NCI-H128 (cell line): ENCODE data around the gene MAGI1.
"Not testable (repeated sequence)": the region's sequence is repeated elsewhere in the genome, so short reads cannot be mapped to it uniquely, and the experiment has no call there.

Experiments
- DNase-seq: peaks from one replicate; lab custom pipeline; 2025; ENCODE audit not compliant: unreplicated experiment; lab: John Stamatoyannopoulos, UW

MAGI1 gene

DNA sequence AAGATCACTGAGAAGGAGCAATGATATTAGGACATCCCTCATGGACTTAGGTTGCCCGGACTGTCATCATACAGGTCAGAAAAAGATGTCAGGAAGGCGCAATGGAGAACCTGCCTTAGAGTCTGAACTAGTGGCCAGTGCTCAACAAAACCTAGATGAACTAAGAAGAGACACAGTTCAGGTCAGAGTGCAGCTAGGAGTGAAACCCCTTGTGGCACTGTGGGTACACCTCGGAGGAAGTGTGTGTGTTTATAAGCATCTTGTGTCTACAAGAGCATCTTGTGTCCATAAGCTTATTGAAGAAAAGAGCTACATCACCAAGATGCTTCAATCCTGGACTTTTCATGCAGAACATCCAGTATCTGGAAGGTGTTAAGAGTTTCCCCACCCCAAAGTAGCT, 315.7 kb downstream of the MAGI1 start:
- DNase-seq: no peak

DNA sequence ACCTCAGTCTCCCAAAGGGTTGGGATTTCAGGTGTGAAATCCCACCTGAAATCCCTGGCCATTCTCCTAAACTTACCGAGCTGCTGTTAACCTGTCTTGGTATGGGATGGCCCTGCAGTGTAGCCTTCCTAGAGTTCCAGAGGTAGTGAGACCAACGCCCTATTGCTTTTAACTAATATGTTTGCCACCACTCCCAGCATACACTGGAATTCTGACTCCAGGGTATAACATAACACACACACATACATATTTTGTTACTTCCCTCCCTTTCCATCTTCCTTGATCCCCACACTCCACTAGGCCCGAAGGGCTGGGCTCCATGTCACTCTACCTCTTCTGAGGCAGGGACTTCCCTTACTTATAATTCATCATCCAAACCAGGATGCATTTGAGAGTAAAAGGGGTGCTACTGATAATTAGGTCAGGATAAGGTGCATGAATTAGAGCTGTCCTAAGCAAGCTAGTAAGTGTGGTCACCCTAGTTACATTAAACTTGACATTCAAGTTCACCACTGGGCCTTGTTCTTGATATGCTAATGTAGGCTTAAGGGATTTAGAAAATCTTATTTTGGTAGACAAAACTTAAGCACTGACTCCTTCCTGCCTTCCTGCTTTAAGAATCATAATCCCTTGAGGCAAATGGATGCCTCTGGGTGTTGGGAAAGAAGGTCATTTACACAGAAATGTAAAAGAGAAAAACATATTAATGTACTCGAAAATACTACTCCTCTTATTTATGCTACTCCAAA, 317.6 kb downstream of the MAGI1 start:
- no peak for DNase-seq

DNA sequence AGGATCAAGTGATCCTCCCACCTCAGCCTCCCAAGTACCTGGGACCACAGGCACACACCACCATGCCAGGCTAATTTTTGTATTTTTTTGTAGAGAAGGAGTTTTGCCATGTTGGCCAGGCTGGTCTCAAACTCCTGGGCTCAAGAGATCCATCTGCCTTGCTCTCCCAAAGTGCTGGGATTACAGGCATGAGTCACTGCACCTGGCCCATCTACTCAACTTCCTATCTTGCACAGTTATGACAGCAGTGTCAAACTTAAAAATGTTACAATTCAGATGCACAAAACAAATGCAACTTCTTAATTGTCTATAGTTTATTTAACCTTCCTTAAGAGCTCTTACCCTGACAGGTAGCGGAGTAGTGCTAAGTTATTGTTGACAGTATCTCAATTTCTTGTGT, 319.1 kb downstream of the MAGI1 start:
- not testable (repeated sequence) for DNase-seq

DNA sequence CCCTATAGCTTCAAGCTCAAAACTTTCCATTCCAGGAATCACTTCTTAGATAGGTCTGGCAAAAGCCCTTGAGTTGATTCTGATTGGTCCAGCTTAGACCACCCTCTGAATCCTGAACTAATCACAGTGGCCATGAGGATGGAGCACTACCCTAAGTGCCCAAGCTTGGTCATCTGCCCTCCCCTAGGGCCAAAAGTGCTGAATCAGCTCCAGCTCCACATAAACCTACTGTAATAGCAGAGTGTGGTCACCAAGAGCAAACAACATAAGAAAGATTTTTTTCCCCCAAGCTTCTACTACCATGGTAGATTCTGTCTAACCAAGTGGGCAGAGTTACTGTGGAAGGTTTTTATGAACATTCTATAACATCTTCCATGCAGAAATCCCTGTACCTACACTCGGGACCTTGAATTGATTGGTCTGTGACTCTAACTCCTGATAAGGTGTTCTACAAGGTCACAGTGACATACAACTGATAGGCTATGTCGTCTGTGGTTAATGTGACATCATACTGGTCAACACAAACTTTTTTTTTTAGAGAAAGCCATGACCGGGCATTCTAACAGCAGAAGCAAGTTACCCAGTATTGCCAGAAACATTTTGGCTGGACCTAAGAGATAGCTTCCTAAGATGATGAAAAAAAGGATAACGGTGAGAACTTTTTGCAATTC, 320.9 kb downstream of the MAGI1 start:
- DNase-seq: no peak

DNA sequence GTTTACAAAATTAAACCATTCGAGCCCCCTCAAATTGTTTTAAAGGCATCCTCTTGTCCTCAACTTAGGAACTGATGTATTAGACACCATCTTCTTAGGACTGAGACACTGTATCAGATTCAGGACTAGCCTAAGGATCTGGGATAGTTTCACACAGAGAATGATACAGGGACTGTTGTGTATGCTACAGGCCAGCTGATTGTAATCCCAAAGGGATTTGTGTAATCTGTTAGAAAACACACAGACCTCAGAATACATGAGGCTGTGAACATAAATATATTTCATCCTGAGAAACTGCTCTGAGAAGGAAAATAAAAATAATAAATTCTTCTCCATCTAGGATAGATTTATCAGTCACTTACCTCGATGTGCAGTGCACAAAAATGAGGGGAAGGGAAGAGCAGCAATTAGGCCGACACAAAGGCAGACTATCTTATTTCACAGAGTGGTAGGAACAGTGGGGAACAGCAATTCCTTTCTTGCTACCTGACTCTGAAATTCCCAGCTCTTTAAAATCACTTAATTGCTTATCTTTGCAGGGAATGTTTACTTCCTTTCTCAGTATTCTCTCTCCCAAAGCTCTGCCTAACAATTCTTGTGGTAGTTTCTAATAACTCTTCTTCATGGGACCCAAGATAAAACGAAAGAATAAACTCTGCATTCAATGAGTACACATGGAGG, 322.5 kb downstream of the MAGI1 start:
- DNase-seq: no peak

DNA sequence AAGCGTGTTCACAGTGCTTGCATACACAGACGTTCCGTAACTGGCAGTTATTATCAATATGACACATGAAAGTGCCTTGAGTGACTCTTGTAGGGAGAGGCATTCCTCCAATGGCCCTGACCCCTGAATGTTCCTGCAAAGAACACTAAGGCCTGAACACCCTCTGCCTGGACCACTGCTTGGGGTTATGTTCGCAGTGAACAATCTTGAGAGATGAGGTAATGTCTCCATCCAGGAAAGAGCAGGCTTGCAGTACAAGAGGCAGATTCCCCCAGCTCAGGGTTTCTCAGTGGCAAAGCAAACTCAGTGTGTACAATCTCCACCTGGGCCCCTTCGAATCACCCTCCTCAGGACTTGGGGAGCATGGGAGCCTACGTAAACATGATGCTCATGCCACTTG, 324.6 kb downstream of the MAGI1 start:
- no peak for DNase-seq

DNA sequence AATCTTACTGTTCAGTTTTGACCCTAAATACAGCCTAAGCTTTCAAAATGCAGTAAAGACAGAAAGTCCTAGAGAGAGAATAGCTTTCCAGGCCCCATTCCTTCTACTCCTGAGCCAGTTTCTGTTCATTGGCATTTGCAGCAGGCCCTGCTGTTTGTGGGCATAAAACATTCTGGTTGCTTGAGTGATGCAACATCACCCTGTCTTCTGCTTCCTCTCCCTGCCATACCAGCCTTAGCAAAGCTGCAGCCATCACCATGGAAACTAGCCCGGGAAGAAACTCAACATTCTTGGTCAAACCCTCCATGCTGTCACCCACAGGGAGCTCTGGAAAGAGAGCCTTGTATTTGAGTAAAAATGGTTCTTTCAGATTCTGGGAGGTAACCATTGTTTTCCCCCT, 325.7 kb downstream of the MAGI1 start:
- DNase-seq: no peak

DNA sequence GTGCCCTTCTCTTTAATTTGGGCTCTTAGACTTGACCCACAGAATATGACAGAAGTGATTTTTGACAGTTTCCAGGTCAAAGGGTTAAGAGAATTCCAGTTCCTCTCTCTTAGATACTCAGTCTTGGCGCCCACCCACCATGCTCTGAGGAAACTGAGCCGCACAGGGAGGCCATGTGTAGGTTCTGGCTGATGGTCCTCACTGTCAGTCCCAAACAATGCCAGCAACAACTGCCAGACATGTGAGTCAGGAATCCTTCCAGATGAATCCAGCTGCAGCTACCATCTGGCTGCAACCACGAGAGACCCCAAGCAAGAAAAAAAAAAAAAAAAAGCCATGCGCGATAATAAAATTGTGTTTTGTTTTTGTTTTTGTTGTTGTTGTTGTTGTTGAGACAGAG, 326.6 kb downstream of the MAGI1 start:
- no peak for DNase-seq

DNA sequence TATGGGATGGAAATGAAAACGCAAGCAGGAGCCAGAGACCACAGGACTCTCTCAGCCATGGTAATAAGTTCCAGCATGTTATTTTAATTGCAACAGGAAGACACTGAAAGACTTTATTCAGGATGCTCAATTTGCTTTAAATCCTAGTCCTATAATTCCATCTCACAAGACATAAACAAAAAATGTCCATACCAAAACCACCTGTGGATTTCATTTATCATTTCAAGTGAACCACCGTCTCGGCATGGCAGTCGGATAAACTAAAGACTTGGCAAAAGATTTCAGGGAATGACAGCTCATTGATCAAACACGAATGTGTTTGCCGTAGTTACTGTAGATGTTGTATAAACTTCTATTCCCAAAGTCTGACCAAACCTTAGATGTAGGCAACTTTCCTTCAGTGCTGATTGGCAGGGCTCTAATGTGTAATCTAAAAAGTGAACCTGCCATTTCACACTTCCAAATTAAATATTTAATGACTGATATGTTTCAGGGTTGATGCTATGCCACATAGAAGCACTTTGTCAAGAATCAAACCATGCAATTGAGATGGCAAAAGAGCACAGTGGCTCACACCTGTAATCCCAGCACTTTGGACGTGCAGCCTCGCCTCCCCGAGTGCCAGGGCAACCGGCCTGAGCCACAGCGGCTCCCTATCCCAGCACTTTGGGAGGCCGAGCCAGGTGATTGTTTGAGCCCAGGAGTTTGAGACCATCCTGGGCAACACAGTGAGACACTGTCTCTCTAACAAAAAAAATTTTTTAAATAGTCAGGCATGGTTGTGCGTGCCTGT, 331.7 kb downstream of the MAGI1 start:
- DNase-seq: no peak

DNA sequence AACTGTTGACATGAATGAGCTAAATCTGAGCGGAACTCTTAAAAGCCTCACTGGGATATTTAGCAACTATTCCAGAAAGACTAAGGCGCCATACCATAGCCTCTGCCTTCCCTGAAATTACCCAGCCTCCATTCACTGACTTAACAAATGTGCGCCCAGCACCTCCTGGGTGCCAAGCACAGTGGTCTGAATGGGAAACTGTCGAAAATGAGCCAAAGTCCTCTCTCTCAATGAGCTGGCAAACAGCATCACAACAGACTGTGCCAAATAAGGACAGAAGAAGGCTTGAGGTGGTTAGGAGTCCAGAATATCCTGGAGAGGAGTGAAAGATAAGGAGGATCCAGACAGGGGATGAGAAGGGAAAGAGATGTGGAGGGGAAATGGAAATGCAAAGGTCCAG, 332.4 kb downstream of the MAGI1 start:
- DNase-seq: no peak

DNA sequence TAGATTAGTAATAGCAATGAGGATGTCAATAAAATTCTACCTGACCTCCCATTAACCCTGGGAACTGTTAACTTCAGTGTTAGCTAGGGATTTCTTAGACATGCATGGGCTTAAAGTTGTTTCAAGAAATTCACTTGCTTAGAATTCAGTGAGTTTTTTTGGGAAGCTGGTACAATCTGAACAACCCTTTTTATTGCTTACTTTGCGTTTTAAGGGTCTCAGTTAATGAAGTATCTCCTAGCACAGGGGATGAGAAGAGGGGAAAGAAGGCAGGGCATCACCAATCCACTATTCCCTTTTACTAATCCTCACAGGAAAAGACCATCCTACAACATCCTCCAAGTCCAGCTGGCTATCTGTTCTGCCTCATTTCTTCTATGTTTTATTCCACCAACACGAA, 334.9 kb downstream of the MAGI1 start:
- DNase-seq: no peak

DNA sequence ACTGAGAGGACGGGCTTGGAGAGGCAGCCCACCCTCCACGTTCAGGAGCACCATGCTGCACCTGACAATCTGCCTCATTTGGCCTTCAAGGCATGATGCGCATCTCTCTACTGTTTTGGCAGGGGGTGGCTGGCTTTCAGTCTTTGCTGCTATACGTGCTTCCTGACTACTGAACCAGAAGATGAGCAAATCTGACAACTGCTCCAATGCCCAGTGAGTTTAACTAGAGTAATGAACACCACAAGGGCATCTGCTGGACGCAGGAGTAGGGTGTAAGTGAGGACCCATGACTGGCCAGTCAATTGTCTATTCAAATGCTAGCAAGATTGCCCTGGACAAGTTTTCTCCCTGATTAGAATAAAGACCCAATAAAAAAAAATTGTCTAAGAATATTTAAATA, 335.7 kb downstream of the MAGI1 start:
- DNase-seq: no peak

DNA sequence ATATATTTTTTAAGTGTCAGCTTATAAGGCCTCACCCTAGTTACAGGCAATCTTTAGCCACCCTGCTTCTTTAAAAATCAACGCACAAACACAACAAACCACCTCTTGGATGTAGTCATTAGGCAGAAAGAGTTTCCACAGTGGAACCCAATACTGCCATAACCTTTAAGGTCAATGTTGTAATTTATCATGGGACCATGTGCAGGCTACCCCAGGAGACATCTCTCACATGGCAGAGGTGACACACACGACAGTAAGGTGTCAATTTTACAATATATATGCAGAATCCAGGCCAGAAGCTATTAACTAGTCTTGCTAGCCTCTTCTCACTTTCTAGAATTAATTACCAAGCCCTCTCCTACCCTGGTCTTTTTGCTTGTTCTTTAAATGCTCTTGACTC, 336.5 kb downstream of the MAGI1 start:
- no peak for DNase-seq

DNA sequence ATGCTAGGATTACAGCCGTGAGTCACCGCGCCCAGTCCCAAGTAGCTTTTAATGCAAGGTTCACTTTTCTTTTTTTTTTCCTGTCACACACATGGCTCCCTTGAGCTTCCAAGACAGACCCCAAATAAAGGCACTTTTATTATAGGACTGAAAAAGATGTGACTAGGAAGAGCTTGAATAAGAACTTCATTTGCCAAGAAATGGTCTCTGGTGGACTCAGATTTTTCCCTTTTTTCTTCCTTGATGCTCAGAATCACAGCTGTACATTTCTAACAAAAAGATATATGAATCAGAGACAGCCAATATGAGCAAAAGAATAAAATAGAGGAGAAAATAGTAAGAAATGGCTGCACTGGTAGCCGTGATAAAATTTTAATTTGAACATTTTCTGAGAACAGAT, 337.2 kb downstream of the MAGI1 start:
- DNase-seq: no peak

DNA sequence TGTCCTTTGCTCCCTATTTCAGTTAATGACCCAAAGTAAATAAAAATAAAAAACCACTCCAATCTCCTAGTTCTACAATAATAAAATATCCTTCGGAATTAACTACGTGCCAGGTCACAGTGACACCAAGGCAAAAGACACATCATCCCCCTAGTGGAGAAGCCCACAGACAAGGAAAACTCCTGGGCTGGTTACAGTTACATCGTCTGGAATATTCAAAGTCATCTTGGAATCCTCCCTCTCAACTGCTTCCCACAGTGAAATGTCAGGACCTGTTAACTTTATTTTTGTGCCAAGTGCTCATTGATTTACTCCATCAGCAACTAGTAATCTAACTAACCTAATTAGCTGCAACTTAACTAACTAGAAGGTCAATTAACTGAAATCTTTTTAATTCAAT, 349.3 kb downstream of the MAGI1 start:
- DNase-seq: no peak

DNA sequence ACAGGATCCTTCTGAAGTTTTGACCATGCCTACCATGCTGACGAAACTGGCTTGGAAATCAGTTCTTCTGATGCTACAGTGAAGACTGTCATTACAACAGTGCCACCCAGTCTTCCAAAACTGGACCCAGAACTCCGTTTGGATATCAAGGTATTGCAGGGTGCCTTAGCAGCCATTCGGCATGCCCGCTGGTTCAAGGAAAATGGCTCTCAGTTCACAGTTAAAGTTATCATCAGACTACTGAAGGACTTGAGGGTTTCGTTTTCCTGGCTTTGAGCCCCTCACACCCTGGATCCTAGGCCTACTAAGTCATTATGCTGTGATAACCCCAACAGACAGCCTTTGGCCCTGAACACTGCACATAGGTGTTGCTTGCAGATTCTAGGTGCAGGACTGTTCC, 351.0 kb downstream of the MAGI1 start:
- no peak for DNase-seq

DNA sequence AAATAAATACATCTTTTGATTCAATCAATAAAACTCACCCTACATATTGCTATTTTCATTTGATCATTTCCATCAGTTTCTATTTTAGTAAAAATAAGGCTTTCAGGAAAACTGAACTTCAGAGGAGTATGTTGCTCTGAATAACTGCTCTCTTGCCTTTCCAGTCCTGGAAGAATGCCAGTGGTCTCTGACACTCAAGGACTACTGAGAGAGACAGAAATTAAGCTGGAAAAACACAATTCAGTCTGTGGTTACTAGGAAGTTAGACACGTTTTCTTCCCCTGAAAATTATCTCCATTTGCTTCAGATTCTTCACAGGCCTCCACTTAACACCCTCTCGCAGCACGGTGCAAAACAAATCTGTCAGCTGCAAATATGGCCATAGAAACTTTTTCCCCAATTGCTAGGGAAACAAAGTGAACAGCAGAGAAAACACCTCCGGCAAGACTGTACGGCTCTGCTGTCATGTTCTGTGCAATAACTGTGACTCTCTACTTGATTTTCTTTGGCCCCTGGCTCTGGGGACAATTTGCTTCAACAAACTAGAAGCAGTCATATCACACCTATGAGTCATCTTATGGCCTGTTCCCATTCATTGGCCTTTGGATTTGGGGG, 353.0 kb downstream of the MAGI1 start:
- no peak for DNase-seq

DNA sequence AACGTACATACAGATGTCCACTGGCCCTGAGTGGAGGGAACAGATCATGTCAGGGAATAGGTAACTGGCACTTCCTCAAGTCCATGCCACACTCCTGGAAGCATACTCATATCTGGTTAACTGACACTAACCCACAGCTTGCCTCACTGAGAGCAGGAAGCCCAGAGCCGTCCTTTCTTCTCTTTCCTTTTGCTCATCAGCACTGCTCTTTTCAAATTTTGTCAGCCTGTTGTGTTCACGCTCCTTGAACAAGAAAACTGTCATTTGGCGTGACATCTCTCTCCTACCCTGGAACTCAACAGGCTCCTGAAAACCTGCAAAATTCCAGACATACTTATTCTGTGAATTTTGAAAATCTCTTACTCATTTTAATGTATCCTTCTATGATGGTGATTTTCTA, 360.2 kb downstream of the MAGI1 start:
- no peak for DNase-seq

DNA sequence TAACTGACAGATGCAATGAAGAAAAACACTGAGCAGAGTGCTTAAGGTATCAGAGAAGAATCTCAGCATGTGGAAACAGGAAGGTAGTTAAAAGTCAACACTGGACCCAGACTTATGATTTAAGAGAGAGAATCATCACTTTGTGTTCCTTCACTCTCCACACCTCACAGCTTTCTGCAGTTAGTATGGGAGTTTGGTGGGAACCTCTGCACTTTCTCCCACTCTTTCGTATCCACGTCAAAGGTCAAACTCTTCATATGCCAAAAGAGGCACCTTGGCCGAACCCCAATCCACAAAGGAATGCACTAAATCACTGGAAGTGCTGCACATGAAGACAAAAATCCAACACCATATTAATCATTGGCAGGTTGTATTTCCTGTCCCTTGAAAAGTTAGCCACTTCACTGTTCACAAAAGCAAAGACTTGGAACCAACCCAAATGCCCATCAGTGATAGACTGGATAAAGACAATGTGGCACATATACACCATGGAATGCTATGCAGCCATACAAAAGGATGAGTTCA, 361.2 kb downstream of the MAGI1 start:
- DNase-seq: no peak

DNA sequence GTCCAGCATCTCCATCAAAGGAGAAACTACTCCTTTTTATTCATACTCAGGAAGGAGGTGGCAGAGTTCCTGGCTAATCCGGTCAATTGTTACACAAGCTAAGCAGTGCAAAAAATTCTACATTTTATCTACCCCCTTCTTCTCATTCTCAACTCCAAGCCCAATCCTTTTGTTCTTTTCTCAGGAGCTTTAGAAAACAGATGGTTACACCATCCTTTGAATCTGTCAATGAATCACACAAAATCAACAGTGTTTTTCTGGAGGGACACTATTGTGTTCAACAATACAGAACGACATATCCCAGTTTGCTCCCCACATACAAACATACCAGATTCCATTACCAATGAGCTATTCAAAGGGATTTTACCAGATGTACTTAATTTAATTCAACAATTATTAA, 362.1 kb downstream of the MAGI1 start:
- DNase-seq: no peak

DNA sequence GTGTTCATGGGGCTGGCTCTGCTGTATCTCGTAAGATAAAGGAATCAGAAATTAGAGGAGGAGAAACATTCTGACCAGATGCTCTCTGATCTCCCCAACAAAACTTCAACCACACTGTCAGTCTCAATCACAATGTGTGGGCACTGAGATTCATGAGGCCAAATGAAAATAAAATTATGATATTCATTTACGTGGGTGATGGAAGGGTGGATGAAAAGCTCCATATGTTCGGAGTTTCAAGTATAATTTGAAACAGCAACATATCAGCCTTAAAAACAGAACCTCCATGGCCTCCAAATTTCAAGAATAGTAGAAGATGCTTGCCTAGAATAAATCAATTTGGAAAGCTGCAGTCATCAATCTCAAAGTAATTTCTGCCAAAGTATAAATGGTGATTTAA, 363.7 kb downstream of the MAGI1 start:
- DNase-seq: no peak
